Ishikawa (cell line): ENCODE measurements around the gene SP7.

Experiments used
- CREB1 ChIP-seq: IDR thresholded peaks from 2 replicates; pipeline ENCODE4 v1.6.1; 2012; ENCODE audit warnings: low read depth
- EGR1 ChIP-seq: IDR thresholded peaks from 2 replicates; pipeline ENCODE4 v1.6.1; 2012
- EP300 ChIP-seq: IDR thresholded peaks from 2 replicates; pipeline ENCODE4 v1.6.1; 2012; ENCODE audit warnings: borderline replicate concordance
- NFIC ChIP-seq: IDR thresholded peaks from 2 replicates; pipeline ENCODE4 v1.6.1; 2012
- RAD21 ChIP-seq: IDR thresholded peaks from 2 replicates; pipeline ENCODE4 v1.6.1; 2012; ENCODE audit warnings: low read depth
- REST ChIP-seq: IDR thresholded peaks from 2 replicates; pipeline ENCODE4 v1.6.1; 2012; ENCODE audit warnings: low read depth, mild to moderate bottlenecking
- TAF1 ChIP-seq: IDR thresholded peaks from 2 replicates; pipeline ENCODE4 v1.6.1; 2012; ENCODE audit warnings: low read depth, mild to moderate bottlenecking
- YY1 ChIP-seq: IDR thresholded peaks from 2 replicates; pipeline ENCODE4 v1.6.1; 2012; ENCODE audit warnings: low read depth
- TF ChIP-seq, protein P1 (sequence below): IDR thresholded peaks from 2 replicates; pipeline ENCODE4 v1.6.1; 2012

- TF ChIP-seq, protein P1, sequence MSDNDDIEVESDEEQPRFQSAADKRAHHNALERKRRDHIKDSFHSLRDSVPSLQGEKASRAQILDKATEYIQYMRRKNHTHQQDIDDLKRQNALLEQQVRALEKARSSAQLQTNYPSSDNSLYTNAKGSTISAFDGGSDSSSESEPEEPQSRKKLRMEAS: no peak
- TF ChIP-seq YY1: no peak
- TF ChIP-seq REST: no peak
- TF ChIP-seq NFIC: no peak
- no peak for TF ChIP-seq EGR1
- TF ChIP-seq TAF1: no peak
- TF ChIP-seq EP300: no peak
- no peak for TF ChIP-seq CREB1
- no peak for TF ChIP-seq RAD21
These were observed 1.9 kb upstream of the SP7 start for GRCh38 chr12:53338017-53338416.
